ENCODE measurements around the gene ZNHIT2.

GRCh38 chr11:65119670-65119995, 2.1 kb upstream of the ZNHIT2 start:
- TF ChIP-seq TAF1 (IDR thresholded peaks at IDR 0.05; ENCODE audit: low read depth, low read length): no peak
- no peak for TF ChIP-seq CTCF (IDR thresholded peaks at IDR 0.05; ENCODE audit: control extremely low read depth in 1 of 3, insufficient read depth in 1 of 3, low read depth in 1 of 3, low read length in 3 of 3)
- TF ChIP-seq TCF12 (IDR thresholded peaks at IDR 0.05; ENCODE audit: low read depth, low read length): no peak
- no peak for TF ChIP-seq KDM1A (IDR thresholded peaks at IDR 0.05; ENCODE audit: borderline replicate concordance, low read length)
- TF ChIP-seq CHD2 (IDR thresholded peaks at IDR 0.05; ENCODE audit: low read length): no peak
- no peak for TF ChIP-seq POLR2A (IDR thresholded peaks at IDR 0.05; ENCODE audit: control extremely low read depth in 1 of 2, low read depth in 2 of 2, low read length in 2 of 2)
- TF ChIP-seq SP2 (IDR thresholded peaks at IDR 0.05; ENCODE audit: low read length): no peak
- TF ChIP-seq TEAD4 (IDR thresholded peaks at IDR 0.05; ENCODE audit: low read depth, low read length): no peak
- no peak for TF ChIP-seq POLR2AphosphoS5 (IDR thresholded peaks at IDR 0.05; ENCODE audit: low read depth, low read length)
- TF ChIP-seq SIN3A (conservative IDR thresholded peaks at IDR 0.05 in 1 of 2, IDR thresholded peaks at IDR 0.05 in 1 of 2; ENCODE audit: low read depth in 1 of 2, low read length in 2 of 2): no peak
- no peak for TF ChIP-seq CBX8 (IDR thresholded peaks at IDR 0.05; ENCODE audit: borderline replicate concordance, low read depth, low read length)
